Mesothelial cell of epicardium (in vitro differentiated cells): ENCODE results near the gene TMEM108. TPM values are rescaled to one million over a fixed set of nuclear protein-coding genes. Genes with fewer than 3 reads are reported as not detected.

ENCODE experiments used
- DNase-seq, 2 experiments: peaks; one replicate each; pipeline ENCODE4 v3.0.0; 2021; ENCODE audit warnings: low spot score in 2 of 2; ENCODE audit not compliant: unreplicated experiment in 2 of 2
- H3K27ac Mint-ChIP-seq: 2 replicates; pipeline ENCODE4 v1.8.0; 2021; ENCODE audit warnings: mixed read lengths
- H3K27me3 Mint-ChIP-seq: 2 replicates; pipeline ENCODE4 v1.8.0; 2021; ENCODE audit warnings: low read depth, mixed read lengths
- H3K36me3 Mint-ChIP-seq: 2 replicates; pipeline ENCODE4 v1.8.0; 2021; ENCODE audit warnings: mixed read lengths
- H3K4me1 Mint-ChIP-seq: 2 replicates; pipeline ENCODE4 v1.8.0; 2021; ENCODE audit warnings: mixed read lengths
- H3K4me3 Mint-ChIP-seq: 2 replicates; pipeline ENCODE4 v1.8.0; 2021; ENCODE audit warnings: mild to moderate bottlenecking, moderate library complexity, mixed read lengths
- H3K9me3 Mint-ChIP-seq: 2 replicates; pipeline ENCODE4 v1.8.0; 2021; ENCODE audit warnings: mixed read lengths
- CTCF ChIP-seq: fragments of 200-600 bp; sonication (generic); IDR thresholded peaks from one replicate; pipeline ENCODE4 v1.5.0; 2021; ENCODE audit warnings: antibody characterized with exemption; ENCODE audit not compliant: unreplicated experiment
- total RNA-seq: library from RNA; stranded (reverse); gene quantifications from 3 replicates; pipeline ENCODE4 v1.2.1, GENCODE V29; 2021

TMEM108 gene
- total RNA-seq, 1 donor from 2014 or later = 17.3 TPM

- H3K4me1 Mint-ChIP-seq = no peaks in the 10 kb centered on the region
- no peaks in the 10 kb centered on the region for H3K36me3 Mint-ChIP-seq
- no peak for DNase-seq
- no peak for TF ChIP-seq CTCF
- H3K4me3 Mint-ChIP-seq = no peak overlapping the region
- H3K27me3 Mint-ChIP-seq = no peaks in the 10 kb centered on the region
- no peak overlapping the region for H3K27ac Mint-ChIP-seq
- peaks cover 3% of the 10 kb centered on the region for H3K9me3 Mint-ChIP-seq
Observed at GRCh38 chr3:133130168-133130567, 92.0 kb downstream of the TMEM108 start.

- peaks cover 8% of the 10 kb centered on the region for H3K4me1 Mint-ChIP-seq
- H3K4me3 Mint-ChIP-seq = no peak overlapping the region
- TF ChIP-seq CTCF = no peak
- H3K36me3 Mint-ChIP-seq = no peaks in the 10 kb centered on the region
- H3K9me3 Mint-ChIP-seq = no peaks in the 10 kb centered on the region
- H3K27ac Mint-ChIP-seq = no peak overlapping the region
- DNase-seq = no peak
- no peaks in the 10 kb centered on the region for H3K27me3 Mint-ChIP-seq
Observed at GRCh38 chr3:133135306-133135705, 97.1 kb downstream of the TMEM108 start.

- no peak for DNase-seq
- no peak overlapping the region for H3K27ac Mint-ChIP-seq
- peaks cover 8% of the 10 kb centered on the region for H3K4me1 Mint-ChIP-seq
- no peaks in the 10 kb centered on the region for H3K9me3 Mint-ChIP-seq
- no peaks in the 10 kb centered on the region for H3K27me3 Mint-ChIP-seq
- no peak for TF ChIP-seq CTCF
- H3K36me3 Mint-ChIP-seq = no peaks in the 10 kb centered on the region
- no peak overlapping the region for H3K4me3 Mint-ChIP-seq
Observed at GRCh38 chr3:133136114-133137041, 98.2 kb downstream of the TMEM108 start.

GRCh38 chr3:133137042-133137996, 99.1 kb downstream of the TMEM108 start:
- Mint-ChIP-seq H3K27me3 (no peaks in the 10 kb centered on the region), H3K36me3 (no peaks in the 10 kb centered on the region), H3K9me3 (no peaks in the 10 kb centered on the region), H3K27ac (no peak overlapping the region), H3K4me1 (peaks cover 8% of the 10 kb centered on the region), H3K4me3 (no peak overlapping the region)
- DNase-seq = no peak
- no peak for TF ChIP-seq CTCF

- peaks cover 8% of the 10 kb centered on the region for H3K4me1 Mint-ChIP-seq
Observed at GRCh38 chr3:133138017-133138416, 99.8 kb downstream of the TMEM108 start.

More at GRCh38 chr3:133138017-133138416, 99.8 kb downstream of the TMEM108 start:
- H3K36me3 Mint-ChIP-seq = no peaks in the 10 kb centered on the region
- no peak overlapping the region for H3K4me3 Mint-ChIP-seq
- H3K27ac Mint-ChIP-seq = no peak overlapping the region
- DNase-seq = no peak
- no peaks in the 10 kb centered on the region for H3K9me3 Mint-ChIP-seq
- H3K27me3 Mint-ChIP-seq = no peaks in the 10 kb centered on the region
- TF ChIP-seq CTCF = no peak
